ENCODE results near the gene POU3F4.

GRCh38 chrX:83501003-83501402 lies 7.1 kb upstream of the POU3F4 start:
- no peak for TF ChIP-seq TAF1 (IDR thresholded peaks at IDR 0.05; ENCODE audit: borderline replicate concordance, low read depth, low read length)
- TF ChIP-seq YY1 (IDR thresholded peaks at IDR 0.05; ENCODE audit: low read depth): no peak
- TF ChIP-seq NRF1 (IDR thresholded peaks at IDR 0.05; ENCODE audit: low read depth, low read length): no peak
- no peak for TF ChIP-seq CTCF (IDR thresholded peaks at IDR 0.05)
- TF ChIP-seq RXRA (IDR thresholded peaks at IDR 0.05; ENCODE audit: borderline replicate concordance, low read depth): no peak
- no peak for TF ChIP-seq EP300 (IDR thresholded peaks at IDR 0.05; ENCODE audit: borderline replicate concordance in 1 of 2, low read depth in 1 of 2, low read length in 1 of 2)
- TF ChIP-seq TEAD4 (IDR thresholded peaks at IDR 0.05; ENCODE audit: borderline replicate concordance, insufficient read depth): no peak
- TF ChIP-seq NFIC (IDR thresholded peaks at IDR 0.05; ENCODE audit: borderline replicate concordance): no peak

Data from SK-N-SH (cell line).